CD4-positive, alpha-beta T cell treated with Interleukin-6 for 4 hours (primary cell): ENCODE measurements around the gene MOB3C.

Source experiments
- DNase-seq: peaks from one replicate; pipeline ENCODE4 v3.0.0-alpha.2; 2020; ENCODE audit warnings: mixed read lengths

Gene MOB3C

GRCh38 chr1:46569884-46570725 is 46.5 kb downstream of the MOB3C start:
- no peak for DNase-seq

DNA sequence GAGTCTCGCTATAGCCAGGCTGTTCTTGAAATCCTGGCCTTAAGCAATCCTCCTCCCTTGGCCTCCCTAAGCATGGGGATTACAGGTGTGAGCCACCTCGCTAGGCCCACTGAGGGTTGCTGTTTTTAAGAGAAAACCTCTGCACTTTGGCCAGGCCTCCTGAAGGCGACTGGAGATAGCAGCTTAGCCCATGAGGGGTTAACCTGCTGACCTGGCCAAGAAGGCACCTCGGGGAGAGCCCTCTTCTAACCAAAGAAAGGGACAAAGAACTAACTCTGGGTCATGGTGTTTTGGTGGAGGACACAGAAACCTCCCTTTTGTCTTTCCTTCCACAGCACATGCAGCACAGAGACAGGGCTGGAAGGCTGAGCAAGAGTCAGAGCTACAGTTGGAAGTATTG is 47.5 kb downstream of the MOB3C start:
- no peak for DNase-seq

DNA sequence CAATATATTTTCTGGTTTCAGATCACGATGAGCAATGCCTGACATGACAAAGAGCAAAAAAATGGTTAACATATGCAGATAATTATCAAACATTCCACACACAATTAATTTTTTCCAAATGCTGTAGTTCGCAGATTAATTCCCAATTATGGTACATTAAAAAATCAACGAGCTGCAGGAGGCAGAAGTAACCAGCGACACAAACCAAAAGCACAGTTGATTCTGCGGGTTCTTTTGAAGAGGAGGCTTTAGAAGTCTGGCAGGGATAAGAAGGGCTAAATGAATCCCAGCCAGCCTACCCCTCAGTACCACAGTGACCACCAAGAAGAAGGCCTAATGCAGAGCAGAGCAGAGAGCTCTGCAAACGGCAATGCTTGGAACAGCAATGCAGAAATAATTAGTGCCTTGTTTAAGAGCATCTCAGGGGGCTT is 48.1 kb downstream of the MOB3C start:
- no peak for DNase-seq

- no peak for DNase-seq
Observed at GRCh38 chr1:46563341-46563740, 53.3 kb downstream of the MOB3C start.

DNA sequence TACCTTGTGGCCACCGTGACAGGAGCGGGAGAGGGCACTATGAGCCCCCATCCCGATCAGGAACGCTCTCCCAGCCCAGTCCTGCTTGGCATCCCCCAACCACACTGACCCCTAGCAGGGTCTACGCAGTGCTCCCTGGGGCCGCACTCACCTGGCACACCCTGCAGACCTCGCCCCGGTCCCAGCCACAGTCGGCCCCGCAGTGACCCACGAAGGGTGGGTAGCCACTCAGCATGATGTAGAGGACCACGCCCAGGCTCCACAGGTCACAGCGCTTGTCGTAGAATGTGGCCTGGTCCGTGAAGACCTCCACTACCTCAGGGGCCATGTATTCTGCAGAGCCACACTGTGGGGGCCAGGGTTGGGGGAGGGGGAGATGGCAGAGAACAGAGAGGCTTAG is 54.1 kb downstream of the MOB3C start:
- no peak for DNase-seq

- DNase-seq = no peak
Observed at GRCh38 chr1:46558966-46559365, 57.6 kb downstream of the MOB3C start.

GRCh38 chr1:46558141-46558963 is 58.3 kb downstream of the MOB3C start:
- no peak for DNase-seq
